GM18868 (cell line): ENCODE results near the gene ATF6.
"Not testable (repeated sequence)": the region's sequence is repeated elsewhere in the genome, so short reads cannot be mapped to it uniquely, and the experiment has no call there.

Experiments used
- ATAC-seq: cut with Tn5 transposase; IDR thresholded peaks from one replicate; pipeline ENCODE4 v1.9.1; 2021; ENCODE audit warnings: mild to moderate bottlenecking, moderate library complexity; ENCODE audit not compliant: unreplicated experiment

Gene ATF6

GRCh38 chr1:161766102-161766981 lies at the start of gene ATF6:
TSS of gene ATF6 (plus strand) at chr1:161766320. CDS start at chr1:161766361, 41 bp downstream.
- peak; percentile 67 for ATAC-seq

GRCh38 chr1:161718559-161719324 lies 47.4 kb upstream of the ATF6 start:
- peak; percentile 66 for ATAC-seq

- ATAC-seq: peak; percentile 53
These were observed 46.9 kb upstream of the ATF6 start for GRCh38 chr1:161719325-161719611.

- ATAC-seq: no peak
These were observed 45.7 kb upstream of the ATF6 start for GRCh38 chr1:161720422-161720821.

- no peak for ATAC-seq
These were observed 45.0 kb upstream of the ATF6 start, which contains the start of gene FCRLB for GRCh38 chr1:161720956-161721737. TSS of gene FCRLB (plus strand) at chr1:161721544. CDS start at chr1:161722673, 1,129 bp downstream.

GRCh38 chr1:161721738-161722343 lies 44.3 kb upstream of the ATF6 start:
- no peak for ATAC-seq

GRCh38 chr1:161722406-161722805 lies 43.7 kb upstream of the ATF6 start:
- no peak for ATAC-seq

GRCh38 chr1:161723459-161724141 lies 42.5 kb upstream of the ATF6 start:
- ATAC-seq: no peak

- not testable (repeated sequence) for ATAC-seq
These were observed 40.7 kb upstream of the ATF6 start for GRCh38 chr1:161725258-161725907.

GRCh38 chr1:161725908-161726472 lies 40.1 kb upstream of the ATF6 start:
- ATAC-seq: peak; percentile 20

- ATAC-seq: peak; percentile 41
These were observed 39.5 kb upstream of the ATF6 start for GRCh38 chr1:161726473-161727255.

GRCh38 chr1:161727256-161727924 lies 38.7 kb upstream of the ATF6 start:
- ATAC-seq: peak; percentile 11

- ATAC-seq: no peak
These were observed 37.5 kb upstream of the ATF6 start for GRCh38 chr1:161728376-161729226.

- no peak for ATAC-seq
These were observed 36.0 kb upstream of the ATF6 start for GRCh38 chr1:161730050-161730564.

- no peak for ATAC-seq
These were observed 34.9 kb upstream of the ATF6 start for GRCh38 chr1:161731241-161731640.

GRCh38 chr1:161731981-161732718 lies 34.0 kb upstream of the ATF6 start:
- no peak for ATAC-seq
